Neural progenitor cell (in vitro differentiated cells): ENCODE data around the gene CTIF. TPM values are rescaled to one million over a fixed set of nuclear protein-coding genes. Genes with fewer than 3 reads are reported as not detected.

Source experiments
- DNase-seq: peaks from one replicate; pipeline ENCODE4 v3.0.0-alpha.2; 2016; ENCODE audit warnings: low spot score
- H2AFZ ChIP-seq: fragments of 200-600 bp; sonication (generic); replicated peaks from 2 replicates; pipeline ENCODE4 v1.6.1; 2016; ENCODE audit warnings: antibody characterized with exemption
- H3F3A ChIP-seq: fragments of 200-600 bp; sonication (generic); 2 replicates; pipeline ENCODE4 v1.6.1; 2016; ENCODE audit warnings: antibody characterized with exemption, low read depth
- H3K27ac ChIP-seq: fragments of 200-600 bp; sonication (generic); 2 replicates; pipeline ENCODE4 v1.5.1; 2016; ENCODE audit warnings: mild to moderate bottlenecking
- H3K27me3 ChIP-seq: fragments of 200-600 bp; sonication (generic); 2 replicates; pipeline ENCODE4 v1.6.1; 2016; ENCODE audit warnings: mild to moderate bottlenecking, moderate library complexity
- H3K36me3 ChIP-seq: fragments of 200-600 bp; sonication (generic); 2 replicates; pipeline ENCODE4 v1.5.1; 2016
- H3K4me1 ChIP-seq: fragments of 200-600 bp; sonication (generic); 2 replicates; pipeline ENCODE4 v1.6.1; 2016; ENCODE audit warnings: mixed run types
- H3K4me2 ChIP-seq: fragments of 200-600 bp; sonication (generic); 2 replicates; pipeline ENCODE4 v1.6.1; 2016
- H3K4me3 ChIP-seq: fragments of 200-600 bp; sonication (generic); 2 replicates; pipeline ENCODE4 v1.5.1; 2016
- H3K79me2 ChIP-seq: fragments of 200-600 bp; sonication (generic); 2 replicates; pipeline ENCODE4 v1.6.1; 2016; ENCODE audit warnings: low read depth
- H3K9ac ChIP-seq: fragments of 200-600 bp; sonication (generic); 2 replicates; pipeline ENCODE4 v1.6.1; 2016
- H3K9me3 ChIP-seq: fragments of 200-600 bp; sonication (generic); 2 replicates; pipeline ENCODE4 v1.5.1; 2016; ENCODE audit warnings: low read depth
- H4K20me1 ChIP-seq: fragments of 200-600 bp; sonication (generic); 2 replicates; pipeline ENCODE4 v1.6.1; 2016; ENCODE audit warnings: low read depth
- H3K27ac Mint-ChIP-seq: 3 replicates; pipeline ENCODE4 v1.8.0; 2021; ENCODE audit warnings: mixed read lengths
- H3K27me3 Mint-ChIP-seq: 2 replicates; pipeline ENCODE4 v1.8.0; 2022; ENCODE audit warnings: low read depth, mild to moderate bottlenecking, inconsistent platforms, moderate library complexity, mixed read lengths; ENCODE audit not compliant: insufficient read depth
- H3K36me3 Mint-ChIP-seq: 3 replicates; pipeline ENCODE4 v1.8.0; 2021; ENCODE audit warnings: mixed read lengths
- H3K4me1 Mint-ChIP-seq: 3 replicates; pipeline ENCODE4 v1.8.0; 2021; ENCODE audit warnings: mixed read lengths
- H3K4me3 Mint-ChIP-seq: 3 replicates; pipeline ENCODE4 v1.8.0; 2021; ENCODE audit warnings: mild to moderate bottlenecking, moderate library complexity, mixed read lengths
- H3K9me3 Mint-ChIP-seq: 3 replicates; pipeline ENCODE4 v1.8.0; 2020; ENCODE audit warnings: mixed read lengths
- CTCF ChIP-seq: fragments of 200-600 bp; sonication (generic); IDR thresholded peaks from 2 replicates; pipeline ENCODE4 v1.5.1; 2017; ENCODE audit warnings: antibody characterized with exemption, mild to moderate bottlenecking
- EZH2 ChIP-seq: fragments of 200-600 bp; sonication (generic); IDR thresholded peaks from 2 replicates; pipeline ENCODE4 v1.6.1; 2017; ENCODE audit warnings: antibody characterized with exemption, mild to moderate bottlenecking, moderate library complexity
- EZH2phosphoT487 ChIP-seq: fragments of 200-600 bp; sonication (generic); IDR thresholded peaks from 2 replicates; pipeline ENCODE4 v1.6.1; 2017; ENCODE audit warnings: antibody characterized with exemption
- total RNA-seq: library from RNA; depleted of rRNA; stranded (reverse); fragments of >200 nt; gene quantifications from 2 replicates; pipeline ENCODE4 v1.2.3, GENCODE V29; 2015; ENCODE audit warnings: low replicate concordance

Gene CTIF
- total RNA-seq, 1 donor from 2014 or later = 17.6 TPM

GRCh38 chr18:48547531-48547981 lies 8.7 kb downstream of the CTIF start:
- Histone ChIP-seq H3F3A (peaks cover 32% of the 10 kb centered on the region), H4K20me1 (peaks cover 46% of the 10 kb centered on the region), H3K27me3 (peaks cover 7% of the 10 kb centered on the region), H3K9me3 (no peaks in the 10 kb centered on the region), H3K79me2 (peaks cover 48% of the 10 kb centered on the region), H3K36me3 (no peaks in the 10 kb centered on the region), H3K4me3 (no peak overlapping the region), H3K9ac (no peak overlapping the region), H3K27ac (no peak overlapping the region), H3K4me2 (no peak overlapping the region), H2AFZ (no peak overlapping the region), H3K4me1 (peaks cover 38% of the 10 kb centered on the region)
- Mint-ChIP-seq H3K9me3 (no peaks in the 10 kb centered on the region), H3K27ac (peak overlapping the region; percentile 47), H3K27me3 (peaks cover 5% of the 10 kb centered on the region), H3K4me1 (peaks cover 54% of the 10 kb centered on the region), H3K4me3 (no peak overlapping the region), H3K36me3 (peaks cover 4% of the 10 kb centered on the region)
- TF ChIP-seq CTCF = no peak
- no peak for TF ChIP-seq EZH2
- TF ChIP-seq EZH2phosphoT487 = no peak
- DNase-seq = no peak

- no peaks in the 10 kb centered on the region for H3K36me3 ChIP-seq
- H3K4me1 Mint-ChIP-seq = peaks cover 50% of the 10 kb centered on the region
- peaks cover 40% of the 10 kb centered on the region for H4K20me1 ChIP-seq
- H3K9me3 Mint-ChIP-seq = no peaks in the 10 kb centered on the region
- peaks cover 25% of the 10 kb centered on the region for H3F3A ChIP-seq
- H3K4me3 Mint-ChIP-seq = no peak overlapping the region
- no peak overlapping the region for H3K4me2 ChIP-seq
- peaks cover 48% of the 10 kb centered on the region for H3K79me2 ChIP-seq
- H3K9ac ChIP-seq = no peak overlapping the region
- DNase-seq = no peak
- no peak overlapping the region for H2AFZ ChIP-seq
- peaks cover 37% of the 10 kb centered on the region for H3K4me1 ChIP-seq
- no peaks in the 10 kb centered on the region for H3K9me3 ChIP-seq
- H3K4me3 ChIP-seq = no peak overlapping the region
- peaks cover 2% of the 10 kb centered on the region for H3K27me3 Mint-ChIP-seq
- TF ChIP-seq CTCF (no peak), EZH2 (no peak), EZH2phosphoT487 (no peak)
- H3K27me3 ChIP-seq = peaks cover 1% of the 10 kb centered on the region
- H3K36me3 Mint-ChIP-seq = peaks cover 4% of the 10 kb centered on the region
- no peak overlapping the region for H3K27ac ChIP-seq
- no peak overlapping the region for H3K27ac Mint-ChIP-seq
Observed at GRCh38 chr18:48548011-48548771, 9.4 kb downstream of the CTIF start.

GRCh38 chr18:48548921-48549320 lies 10.1 kb downstream of the CTIF start:
- Histone ChIP-seq H3K4me2 (no peak overlapping the region), H3K9ac (no peak overlapping the region), H3K9me3 (no peaks in the 10 kb centered on the region), H3K4me3 (no peak overlapping the region), H3K79me2 (peaks cover 42% of the 10 kb centered on the region), H3K27ac (no peak overlapping the region), H4K20me1 (peaks cover 32% of the 10 kb centered on the region), H3K36me3 (no peaks in the 10 kb centered on the region), H3F3A (peaks cover 25% of the 10 kb centered on the region), H3K27me3 (no peaks in the 10 kb centered on the region), H2AFZ (no peak overlapping the region), H3K4me1 (peaks cover 32% of the 10 kb centered on the region)
- Mint-ChIP-seq H3K4me1 (peaks cover 43% of the 10 kb centered on the region), H3K27ac (no peak overlapping the region), H3K4me3 (no peak overlapping the region), H3K36me3 (peaks cover 4% of the 10 kb centered on the region), H3K9me3 (no peaks in the 10 kb centered on the region), H3K27me3 (peaks cover 2% of the 10 kb centered on the region)
- DNase-seq = no peak
- TF ChIP-seq CTCF (no peak), EZH2phosphoT487 (no peak), EZH2 (no peak)
